NB4 (cell line): Measurements from ENCODE around the gene RCC1.

ENCODE experiments used
- MAX ChIP-seq: IDR thresholded peaks from 2 replicates; pipeline ENCODE4 v1.6.1; 2011; ENCODE audit warnings: low read depth, low read length
- MYC ChIP-seq: IDR thresholded peaks from 2 replicates; pipeline ENCODE4 v1.6.1; 2011; ENCODE audit warnings: low read depth, low read length
- POLR2A ChIP-seq: IDR thresholded peaks from 2 replicates; pipeline ENCODE4 v1.6.1; 2011; ENCODE audit warnings: mild to moderate bottlenecking; ENCODE audit not compliant: insufficient read length; ENCODE audit errors: extremely low read depth
- TF ChIP-seq, protein P1 (sequence below): IDR thresholded peaks from one replicate; pipeline ENCODE4 v1.5.1; 2012; ENCODE audit warnings: low read depth, low read length

- TF ChIP-seq POLR2A (no peak), MAX (no peak), MYC (no peak)
- TF ChIP-seq, protein P1, sequence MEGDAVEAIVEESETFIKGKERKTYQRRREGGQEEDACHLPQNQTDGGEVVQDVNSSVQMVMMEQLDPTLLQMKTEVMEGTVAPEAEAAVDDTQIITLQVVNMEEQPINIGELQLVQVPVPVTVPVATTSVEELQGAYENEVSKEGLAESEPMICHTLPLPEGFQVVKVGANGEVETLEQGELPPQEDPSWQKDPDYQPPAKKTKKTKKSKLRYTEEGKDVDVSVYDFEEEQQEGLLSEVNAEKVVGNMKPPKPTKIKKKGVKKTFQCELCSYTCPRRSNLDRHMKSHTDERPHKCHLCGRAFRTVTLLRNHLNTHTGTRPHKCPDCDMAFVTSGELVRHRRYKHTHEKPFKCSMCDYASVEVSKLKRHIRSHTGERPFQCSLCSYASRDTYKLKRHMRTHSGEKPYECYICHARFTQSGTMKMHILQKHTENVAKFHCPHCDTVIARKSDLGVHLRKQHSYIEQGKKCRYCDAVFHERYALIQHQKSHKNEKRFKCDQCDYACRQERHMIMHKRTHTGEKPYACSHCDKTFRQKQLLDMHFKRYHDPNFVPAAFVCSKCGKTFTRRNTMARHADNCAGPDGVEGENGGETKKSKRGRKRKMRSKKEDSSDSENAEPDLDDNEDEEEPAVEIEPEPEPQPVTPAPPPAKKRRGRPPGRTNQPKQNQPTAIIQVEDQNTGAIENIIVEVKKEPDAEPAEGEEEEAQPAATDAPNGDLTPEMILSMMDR: no peak
Observed at GRCh38 chr1:28482138-28482537, 23.7 kb upstream of the RCC1 start.
